GM18873 (cell line): Measurements from ENCODE around the gene SPINT1.

ENCODE experiments used
- ATAC-seq: cut with Tn5 transposase; IDR thresholded peaks from one replicate; pipeline ENCODE4 v1.9.1; 2021; ENCODE audit warnings: mild to moderate bottlenecking, moderate library complexity, moderate number of reproducible peaks; ENCODE audit not compliant: unreplicated experiment, low FRiP score

The SPINT1 gene

DNA sequence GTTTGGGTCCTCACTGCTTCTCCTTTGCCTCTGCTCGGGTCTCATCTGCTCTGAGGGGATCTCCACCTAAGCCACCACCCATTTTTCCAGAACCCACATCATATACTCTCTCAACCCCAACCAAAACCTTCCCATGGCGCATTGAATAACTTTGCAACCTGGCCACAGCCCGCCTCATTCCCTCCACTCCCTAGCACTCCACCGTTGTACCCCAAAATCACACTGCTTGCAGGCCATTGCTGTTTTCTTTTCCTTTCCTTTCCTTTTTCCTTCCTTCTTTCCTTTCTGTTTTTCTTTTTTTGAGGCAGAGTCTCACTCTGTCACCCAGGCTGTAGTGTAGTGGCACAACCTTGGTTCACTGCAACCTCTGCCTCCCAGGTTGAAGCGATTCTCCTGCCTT is 47.3 kb downstream of the SPINT1 start:
- no peak for ATAC-seq

DNA sequence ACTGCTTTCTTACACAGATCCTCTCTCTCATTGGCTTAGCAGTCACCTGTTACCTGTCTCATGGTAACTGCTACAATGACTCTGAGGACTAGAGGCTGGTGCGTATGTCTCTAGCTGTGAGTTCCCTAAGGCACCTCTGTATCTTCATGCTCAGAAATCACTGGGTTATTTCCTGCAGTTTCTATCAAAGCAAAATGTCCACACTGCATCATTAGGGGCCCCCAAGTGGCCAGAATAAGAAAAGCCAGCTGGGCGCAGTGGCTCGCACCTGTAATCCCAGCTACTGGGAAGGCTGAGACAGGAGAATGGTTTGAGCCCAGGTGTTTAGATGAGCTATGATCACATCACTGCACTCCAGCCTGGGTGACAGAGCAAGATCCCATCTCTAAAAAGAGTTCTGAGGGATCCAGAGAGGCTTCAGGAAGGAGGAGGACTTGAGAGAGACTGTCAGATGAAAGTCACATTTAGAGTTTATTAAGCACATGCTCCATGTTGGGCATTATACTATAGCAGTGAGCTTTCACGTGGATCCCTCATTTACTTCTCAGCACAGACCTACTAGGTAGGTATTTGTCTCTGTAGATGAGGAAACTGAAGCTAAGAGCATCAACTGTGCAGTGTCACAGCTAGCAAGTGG is 48.1 kb downstream of the SPINT1 start:
- ATAC-seq = no peak

DNA sequence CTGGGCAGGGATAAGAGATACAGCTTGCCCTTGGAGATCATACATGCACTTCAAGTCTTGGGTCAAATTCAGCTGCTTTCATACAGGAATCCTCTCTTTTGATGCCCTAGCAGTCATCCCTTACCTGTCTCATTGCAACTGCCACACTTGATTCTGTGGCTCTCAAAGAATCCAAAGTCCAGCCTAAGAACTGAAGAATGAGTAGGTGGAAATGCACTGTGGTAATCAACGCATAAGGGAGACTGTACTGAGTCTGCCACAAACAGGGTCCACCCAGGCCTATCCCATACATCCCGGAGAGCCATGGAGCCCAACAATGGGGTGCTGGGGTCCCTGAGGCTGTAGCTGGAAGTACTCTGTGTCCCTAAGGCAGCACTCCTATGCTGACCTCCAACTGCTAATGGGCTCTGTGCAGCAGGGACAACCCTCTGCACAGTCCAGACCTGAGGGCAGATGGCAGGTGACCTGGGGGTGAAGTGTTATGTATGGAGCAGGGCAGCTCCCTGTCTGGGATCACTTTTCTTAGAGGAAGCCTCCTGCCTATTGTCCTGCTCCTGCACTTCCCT is 48.7 kb downstream of the SPINT1 start:
- ATAC-seq = no peak

DNA sequence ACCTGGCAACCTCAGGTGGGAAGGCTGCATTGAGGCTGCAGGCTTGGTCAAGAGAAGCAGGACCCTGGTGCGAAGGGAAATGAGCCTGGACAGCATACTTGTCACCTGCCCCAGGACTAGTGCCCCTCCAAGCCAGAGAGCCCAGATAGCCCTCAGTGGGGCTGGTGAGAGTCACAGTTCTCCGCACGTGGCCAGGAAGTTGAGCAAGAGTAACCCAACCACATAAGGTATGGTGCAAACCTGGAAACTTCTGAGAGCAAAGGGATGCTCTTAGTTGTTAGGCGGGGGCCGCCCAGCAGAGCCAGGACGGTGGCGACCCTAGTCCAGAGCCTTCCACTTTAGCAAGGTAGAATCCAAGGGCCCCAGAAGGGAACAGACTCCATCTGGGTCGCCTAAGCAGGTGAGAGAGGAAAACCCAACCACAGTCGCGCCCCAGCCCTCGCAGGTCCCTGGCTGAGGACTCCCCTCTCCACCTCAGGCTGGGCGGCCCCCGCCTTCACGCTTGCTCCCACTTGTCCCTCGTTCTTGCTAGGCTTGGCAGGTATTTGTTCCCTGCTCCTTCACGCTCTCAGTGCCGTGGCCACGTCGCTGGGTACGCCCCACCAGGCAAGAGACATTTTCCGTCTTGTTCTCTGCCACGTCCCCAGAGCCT is 49.3 kb downstream of the SPINT1 start:
- no peak for ATAC-seq

DNA sequence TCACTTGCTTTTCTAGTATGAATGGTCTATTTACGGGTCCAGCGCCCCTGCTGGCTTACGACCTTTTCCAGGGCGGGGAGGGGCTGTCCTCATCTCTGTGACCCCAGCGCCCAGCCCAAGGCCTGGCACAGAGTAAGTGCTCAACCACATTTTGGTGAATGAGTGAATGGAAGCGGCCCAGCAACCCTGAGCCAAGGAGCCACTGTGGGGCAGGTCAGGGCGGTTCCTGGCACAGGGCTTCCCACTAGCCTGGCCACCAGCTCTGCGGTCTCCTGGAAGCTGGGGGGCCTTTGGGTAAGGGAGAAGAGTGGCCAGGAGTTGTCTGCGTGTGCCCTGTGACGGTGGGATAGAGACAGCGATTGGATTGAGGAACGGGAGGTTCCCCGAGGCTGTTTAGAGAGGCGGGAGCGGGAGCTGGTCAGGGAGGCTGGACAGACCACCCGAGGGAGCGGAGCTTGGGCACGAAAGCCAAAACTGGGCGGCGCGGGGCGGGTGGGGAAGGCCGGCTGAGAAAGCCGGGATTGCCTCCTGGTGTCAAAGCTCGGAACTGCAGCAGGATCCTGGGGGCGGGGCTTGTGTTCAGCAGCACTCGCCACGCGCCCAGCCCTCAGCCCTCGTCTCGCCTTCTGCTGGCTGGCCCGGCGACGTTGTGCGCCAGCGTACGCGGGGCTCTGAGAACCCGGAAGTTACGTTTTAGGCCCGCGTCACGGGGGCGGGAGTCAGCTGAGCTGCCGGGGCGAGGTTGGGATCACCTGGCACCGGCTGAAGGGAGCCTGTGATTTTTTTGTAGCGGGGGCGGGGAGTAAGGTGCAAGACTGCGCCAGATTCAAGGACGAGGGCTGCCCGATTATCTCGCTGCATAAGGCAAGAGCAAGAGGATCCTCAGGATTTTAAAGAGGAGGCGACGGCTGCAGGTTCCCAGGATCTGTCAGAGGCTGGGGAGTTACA is 50.2 kb downstream of the SPINT1 start, which contains the start of gene VPS18:
Gene VPS18 (plus strand): TSS at position 718 of the 948 bp plus-strand sequence. CDS start 319 bp downstream, outside the sequence.
- ATAC-seq = peak; percentile 84

DNA sequence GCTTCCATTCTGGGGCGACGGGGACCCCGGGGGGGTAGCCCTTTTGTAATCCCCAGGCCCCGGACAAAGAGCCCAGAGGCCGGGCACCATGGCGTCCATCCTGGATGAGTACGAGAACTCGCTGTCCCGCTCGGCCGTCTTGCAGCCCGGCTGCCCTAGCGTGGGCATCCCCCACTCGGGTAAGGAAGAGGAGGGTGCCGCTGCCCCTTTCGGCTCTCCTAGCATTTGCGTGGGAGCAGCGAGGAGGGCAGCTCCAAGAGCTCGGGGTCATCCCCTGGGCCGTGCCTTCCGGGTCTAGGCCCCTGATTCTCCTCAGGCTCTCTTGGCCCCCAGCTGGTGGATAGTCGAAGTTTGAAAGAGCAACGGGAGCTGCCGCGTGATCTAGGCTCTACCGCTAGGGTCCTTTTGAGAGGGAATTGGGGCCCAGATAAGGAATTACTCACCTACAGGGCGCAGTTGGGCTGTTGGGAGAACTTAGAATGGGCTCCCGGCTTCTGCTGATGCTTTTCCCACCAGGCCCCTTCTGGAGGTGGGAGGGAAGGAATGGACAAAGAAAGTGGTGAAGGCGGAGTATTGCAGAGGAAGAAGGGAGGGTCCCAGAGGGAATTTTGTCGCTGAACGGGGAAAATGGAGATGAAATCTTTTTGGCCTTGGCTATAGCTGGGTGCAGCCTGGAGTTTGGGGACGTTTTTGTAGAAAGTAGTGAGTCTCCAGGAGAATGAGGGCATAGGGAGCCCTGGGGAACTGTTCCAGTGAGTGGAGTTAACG is 51.0 kb downstream of the SPINT1 start:
- ATAC-seq = no peak

DNA sequence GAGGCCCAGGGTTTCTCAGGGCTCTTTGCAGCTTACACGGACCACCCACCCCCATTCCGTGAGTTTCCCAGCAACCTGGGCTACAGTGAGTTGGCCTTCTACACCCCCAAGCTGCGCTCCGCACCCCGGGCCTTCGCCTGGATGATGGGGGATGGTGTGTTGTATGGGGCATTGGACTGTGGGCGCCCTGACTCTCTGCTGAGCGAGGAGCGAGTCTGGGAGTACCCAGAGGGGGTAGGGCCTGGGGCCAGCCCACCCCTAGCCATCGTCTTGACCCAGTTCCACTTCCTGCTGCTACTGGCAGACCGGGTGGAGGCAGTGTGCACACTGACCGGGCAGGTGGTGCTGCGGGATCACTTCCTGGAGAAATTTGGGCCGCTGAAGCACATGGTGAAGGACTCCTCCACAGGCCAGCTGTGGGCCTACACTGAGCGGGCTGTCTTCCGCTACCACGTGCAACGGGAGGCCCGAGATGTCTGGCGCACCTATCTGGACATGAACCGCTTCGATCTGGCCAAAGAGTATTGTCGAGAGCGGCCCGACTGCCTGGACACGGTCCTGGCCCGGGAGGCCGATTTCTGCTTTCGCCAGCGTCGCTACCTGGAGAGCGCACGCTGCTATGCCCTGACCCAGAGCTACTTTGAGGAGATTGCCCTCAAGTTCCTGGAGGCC is 55.8 kb downstream of the SPINT1 start:
- no peak for ATAC-seq

DNA sequence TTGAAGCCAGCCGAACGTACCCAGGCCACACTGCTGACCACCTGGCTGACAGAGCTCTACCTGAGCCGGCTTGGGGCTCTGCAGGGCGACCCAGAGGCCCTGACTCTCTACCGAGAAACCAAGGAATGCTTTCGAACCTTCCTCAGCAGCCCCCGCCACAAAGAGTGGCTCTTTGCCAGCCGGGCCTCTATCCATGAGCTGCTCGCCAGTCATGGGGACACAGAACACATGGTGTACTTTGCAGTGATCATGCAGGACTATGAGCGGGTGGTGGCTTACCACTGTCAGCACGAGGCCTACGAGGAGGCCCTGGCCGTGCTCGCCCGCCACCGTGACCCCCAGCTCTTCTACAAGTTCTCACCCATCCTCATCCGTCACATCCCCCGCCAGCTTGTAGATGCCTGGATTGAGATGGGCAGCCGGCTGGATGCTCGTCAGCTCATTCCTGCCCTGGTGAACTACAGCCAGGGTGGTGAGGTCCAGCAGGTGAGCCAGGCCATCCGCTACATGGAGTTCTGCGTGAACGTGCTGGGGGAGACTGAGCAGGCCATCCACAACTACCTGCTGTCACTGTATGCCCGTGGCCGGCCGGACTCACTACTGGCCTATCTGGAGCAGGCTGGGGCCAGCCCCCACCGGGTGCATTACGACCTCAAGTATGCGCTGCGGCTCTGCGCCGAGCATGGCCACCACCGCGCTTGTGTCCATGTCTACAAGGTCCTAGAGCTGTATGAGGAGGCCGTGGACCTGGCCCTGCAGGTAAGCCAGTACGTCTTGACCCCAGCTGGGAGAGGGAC is 56.6 kb downstream of the SPINT1 start:
- ATAC-seq = no peak

DNA sequence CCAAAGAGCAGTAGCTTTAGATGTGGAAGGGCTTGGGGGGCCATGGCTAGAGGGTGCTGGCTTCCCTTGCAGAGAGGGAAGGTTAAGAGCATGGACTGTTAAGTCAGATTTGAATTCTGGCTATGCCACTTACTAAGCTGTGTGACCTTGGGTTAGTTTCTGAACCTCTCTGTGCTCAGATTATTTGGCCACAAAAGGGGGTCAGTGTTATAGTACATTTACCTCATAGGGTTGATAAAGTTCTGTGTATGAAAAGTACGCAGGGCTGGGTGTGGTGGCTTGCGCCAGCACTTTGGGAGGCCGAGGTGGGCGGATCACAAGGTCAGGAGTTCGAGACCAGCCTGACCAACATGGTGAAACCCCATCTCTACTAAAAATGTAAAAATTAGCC is 57.2 kb downstream of the SPINT1 start:
- ATAC-seq = no peak

DNA sequence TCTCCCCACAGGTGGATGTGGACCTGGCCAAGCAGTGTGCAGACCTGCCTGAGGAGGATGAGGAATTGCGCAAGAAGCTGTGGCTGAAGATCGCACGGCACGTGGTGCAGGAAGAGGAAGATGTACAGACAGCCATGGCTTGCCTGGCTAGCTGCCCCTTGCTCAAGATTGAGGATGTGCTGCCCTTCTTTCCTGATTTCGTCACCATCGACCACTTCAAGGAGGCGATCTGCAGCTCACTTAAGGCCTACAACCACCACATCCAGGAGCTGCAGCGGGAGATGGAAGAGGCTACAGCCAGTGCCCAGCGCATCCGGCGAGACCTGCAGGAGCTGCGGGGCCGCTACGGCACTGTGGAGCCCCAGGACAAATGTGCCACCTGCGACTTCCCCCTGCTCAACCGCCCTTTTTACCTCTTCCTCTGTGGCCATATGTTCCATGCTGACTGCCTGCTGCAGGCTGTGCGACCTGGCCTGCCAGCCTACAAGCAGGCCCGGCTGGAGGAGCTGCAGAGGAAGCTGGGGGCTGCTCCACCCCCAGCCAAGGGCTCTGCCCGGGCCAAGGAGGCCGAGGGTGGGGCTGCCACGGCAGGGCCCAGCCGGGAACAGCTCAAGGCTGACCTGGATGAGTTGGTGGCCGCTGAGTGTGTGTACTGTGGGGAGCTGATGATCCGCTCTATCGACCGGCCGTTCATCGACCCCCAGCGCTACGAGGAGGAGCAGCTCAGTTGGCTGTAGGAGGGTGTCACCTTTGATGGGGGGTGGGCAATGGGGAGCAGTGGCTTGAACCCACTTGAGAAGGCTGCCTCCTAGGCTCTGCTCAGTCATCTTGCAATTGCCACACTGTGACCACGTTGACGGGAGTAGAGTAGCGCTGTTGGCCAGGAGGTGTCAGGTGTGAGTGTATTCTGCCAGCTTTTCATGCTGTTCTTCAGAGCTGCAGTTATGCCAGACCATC is 59.0 kb downstream of the SPINT1 start:
- no peak for ATAC-seq

DNA sequence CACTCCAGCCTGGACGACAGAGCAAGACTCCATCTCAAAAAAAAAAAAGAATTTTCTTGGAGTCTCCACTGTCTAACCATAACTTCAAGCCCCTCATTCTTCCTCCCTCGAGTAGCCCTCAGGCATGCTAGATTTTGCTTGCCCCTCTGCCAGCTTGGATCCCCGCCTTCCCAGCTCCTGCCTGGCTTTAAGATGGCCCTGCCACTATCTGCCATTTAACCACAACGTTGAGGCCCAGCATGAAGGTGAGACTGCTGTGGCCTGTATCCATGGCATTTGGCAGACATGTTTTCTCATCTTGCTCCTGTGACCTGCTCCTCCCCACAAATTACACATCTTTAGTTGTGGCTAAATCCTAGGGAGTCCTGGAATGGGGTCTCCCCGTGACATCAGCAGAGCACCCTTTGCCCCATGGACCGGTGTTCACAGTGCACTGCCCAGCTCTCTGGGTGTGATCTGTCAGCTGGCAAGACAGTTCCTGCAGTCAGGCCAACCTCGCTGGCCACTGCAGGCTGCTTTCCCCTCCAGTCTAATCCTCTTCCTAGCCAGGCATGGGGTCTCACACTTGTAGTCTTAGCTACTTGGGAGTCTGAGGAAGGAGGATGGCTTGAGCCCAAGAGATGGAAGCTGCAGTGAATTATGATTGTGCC is 60.8 kb downstream of the SPINT1 start:
- ATAC-seq = no peak

DNA sequence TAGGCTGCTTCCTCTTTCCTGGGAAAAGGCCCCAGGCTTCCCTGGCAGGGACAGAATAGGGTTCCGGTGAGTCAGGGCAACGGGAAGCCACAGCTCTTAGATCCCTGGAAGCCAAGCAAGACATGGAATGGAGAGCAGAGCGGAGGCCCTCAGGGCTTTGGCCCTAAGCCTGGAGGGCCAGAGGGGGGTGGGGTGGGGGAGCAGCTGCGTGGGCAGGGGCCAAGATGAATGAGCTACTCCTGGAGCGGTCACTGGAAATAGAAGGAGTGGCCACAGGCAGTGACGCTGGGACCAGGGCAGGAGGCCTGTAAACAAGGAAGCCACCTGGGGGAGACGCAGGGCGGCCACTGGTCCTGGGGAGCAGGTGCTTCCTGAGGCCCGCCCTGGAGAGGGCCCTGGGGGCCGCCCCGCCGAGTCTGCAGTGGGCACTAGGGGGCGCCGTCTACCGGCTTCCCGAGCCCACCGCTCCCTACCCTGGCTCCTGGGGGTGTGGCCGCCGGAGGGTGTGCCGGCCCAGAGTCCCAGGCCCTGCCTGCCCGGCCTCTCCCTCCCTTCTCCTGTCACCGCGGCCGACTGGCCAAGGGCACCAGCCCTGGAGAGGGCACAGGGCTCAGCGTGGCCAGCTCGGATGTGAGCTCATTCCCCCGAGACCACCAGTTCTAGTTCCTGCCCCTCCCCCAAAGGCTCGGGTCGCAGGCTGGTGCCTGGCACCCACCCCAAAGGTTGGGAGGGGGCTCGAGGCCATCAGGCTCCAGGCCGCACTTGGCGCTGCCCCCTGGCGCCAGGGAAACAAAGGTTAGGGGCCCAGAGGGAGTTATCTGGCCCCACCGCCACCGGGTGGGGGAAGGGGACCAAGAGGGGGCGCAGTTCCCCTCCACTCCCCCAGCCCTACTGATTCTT is 62.5 kb downstream of the SPINT1 start:
- ATAC-seq = no peak

DNA sequence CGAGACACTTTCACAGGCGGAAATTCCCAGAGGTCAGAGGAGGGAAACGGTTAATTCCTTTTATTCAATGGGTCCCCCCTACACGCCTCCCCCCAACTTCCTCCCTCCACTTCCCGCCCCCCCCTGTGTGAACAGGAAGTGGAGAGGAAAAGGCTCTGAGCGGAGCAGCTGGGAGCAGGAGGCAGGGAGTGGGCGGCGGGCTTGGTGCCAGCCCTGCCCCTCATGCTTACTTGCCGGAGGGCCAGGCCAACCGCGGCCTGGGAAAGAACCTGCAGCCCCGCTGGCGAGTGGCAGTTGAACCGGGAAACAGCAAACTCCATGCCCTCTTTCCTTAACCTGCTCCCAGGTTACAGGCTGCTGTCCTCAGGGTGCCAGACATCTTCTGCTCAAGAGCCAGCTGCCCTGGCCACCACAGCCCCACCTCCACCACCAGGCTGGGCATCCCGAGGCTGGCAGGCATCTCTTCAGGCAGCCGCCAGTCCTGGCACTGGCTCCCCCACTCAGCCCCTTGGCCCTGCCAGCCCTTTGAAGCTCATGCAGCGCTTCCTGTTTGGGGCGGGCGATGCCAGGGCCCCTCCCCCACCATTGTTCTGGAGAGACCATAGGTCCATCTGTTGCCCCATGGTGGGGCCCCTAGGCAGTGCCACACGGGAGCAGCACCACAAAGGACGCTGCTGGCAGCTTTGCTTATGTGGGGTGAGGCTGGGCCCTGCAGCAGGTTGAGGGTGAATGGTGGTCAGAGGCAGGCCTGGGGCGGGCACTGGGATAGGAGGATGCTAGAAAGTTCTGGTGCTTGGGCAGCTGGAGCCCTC is 63.3 kb downstream of the SPINT1 start:
- no peak for ATAC-seq
